RWPE1 (cell line): Measurements from ENCODE around the gene SEMA6A.

Experiments
- CTCF ChIA-PET: fragments of 350-600 bp; sonication (Branson Sonifier 250); formaldehyde crosslinking; extraction: SDS; loops from one replicate; lab custom pipeline; 2021; lab: Yijun Ruan, JAX
- POLR2A ChIA-PET: fragments of 400-600 bp; formaldehyde crosslinking; extraction: SDS; loops from one replicate; lab custom pipeline; 2020; ENCODE audit warnings: antibody characterized with exemption; ENCODE audit not compliant: low non-redundant PET; lab: Yijun Ruan, JAX
- DNase-seq: peaks from one replicate; pipeline ENCODE4 v3.0.0; 2012; ENCODE audit warnings: low spot score
- H3K27ac ChIP-seq: fragments of 450-650 bp; 2 replicates; pipeline ENCODE4 v1.5.1; 2017
- TF ChIP-seq, protein P1 (sequence below): fragments of 450-650 bp; conservative IDR thresholded peaks from 2 replicates; pipeline ENCODE4 v1.5.1; 2017; ENCODE audit warnings: low read depth, mild to moderate bottlenecking

SEMA6A gene

GRCh38 chr5:116517488-116517887 lies 57.1 kb downstream of the SEMA6A start:
- TF ChIP-seq, protein P1, sequence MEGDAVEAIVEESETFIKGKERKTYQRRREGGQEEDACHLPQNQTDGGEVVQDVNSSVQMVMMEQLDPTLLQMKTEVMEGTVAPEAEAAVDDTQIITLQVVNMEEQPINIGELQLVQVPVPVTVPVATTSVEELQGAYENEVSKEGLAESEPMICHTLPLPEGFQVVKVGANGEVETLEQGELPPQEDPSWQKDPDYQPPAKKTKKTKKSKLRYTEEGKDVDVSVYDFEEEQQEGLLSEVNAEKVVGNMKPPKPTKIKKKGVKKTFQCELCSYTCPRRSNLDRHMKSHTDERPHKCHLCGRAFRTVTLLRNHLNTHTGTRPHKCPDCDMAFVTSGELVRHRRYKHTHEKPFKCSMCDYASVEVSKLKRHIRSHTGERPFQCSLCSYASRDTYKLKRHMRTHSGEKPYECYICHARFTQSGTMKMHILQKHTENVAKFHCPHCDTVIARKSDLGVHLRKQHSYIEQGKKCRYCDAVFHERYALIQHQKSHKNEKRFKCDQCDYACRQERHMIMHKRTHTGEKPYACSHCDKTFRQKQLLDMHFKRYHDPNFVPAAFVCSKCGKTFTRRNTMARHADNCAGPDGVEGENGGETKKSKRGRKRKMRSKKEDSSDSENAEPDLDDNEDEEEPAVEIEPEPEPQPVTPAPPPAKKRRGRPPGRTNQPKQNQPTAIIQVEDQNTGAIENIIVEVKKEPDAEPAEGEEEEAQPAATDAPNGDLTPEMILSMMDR = no peak
- no peak overlapping the region for H3K27ac ChIP-seq
- DNase-seq = no peak
- ChIA-PET CTCF (no interaction called here), POLR2A (no interaction called here)

GRCh38 chr5:116516021-116516420 lies 58.6 kb downstream of the SEMA6A start:
- ChIA-PET CTCF (no interaction called here), POLR2A (no interaction called here)
- no peak for DNase-seq
- TF ChIP-seq, protein P1 = no peak
- H3K27ac ChIP-seq = no peak overlapping the region

DNA sequence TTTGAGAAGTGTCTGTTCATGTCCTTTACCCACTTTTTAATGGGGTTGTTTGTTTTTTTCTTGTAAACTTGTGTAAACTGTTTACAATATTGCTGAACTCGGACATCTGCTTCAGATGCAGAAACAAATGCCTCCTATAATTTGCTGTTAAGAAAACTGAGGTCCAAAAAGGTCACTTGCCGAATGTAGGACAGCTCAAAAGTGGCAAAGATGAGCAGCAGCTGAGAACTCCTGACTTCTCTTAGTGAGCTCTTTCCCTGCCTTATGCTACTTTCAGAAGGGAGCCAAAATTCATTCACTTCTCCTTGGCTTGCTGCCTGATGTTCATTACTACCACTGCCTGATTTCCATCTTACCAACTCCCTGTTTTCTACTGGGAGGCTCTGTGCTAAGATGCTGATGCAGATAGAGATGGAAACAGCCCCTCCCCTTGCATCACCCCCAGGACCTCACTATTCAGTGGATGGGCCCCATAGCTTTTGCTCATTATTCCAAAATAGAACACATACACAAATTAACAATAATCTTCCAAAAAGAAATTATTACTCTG lies 60.1 kb downstream of the SEMA6A start:
- TF ChIP-seq, protein P1 = no peak
- no peak overlapping the region for H3K27ac ChIP-seq
- ChIA-PET CTCF (no interaction called here), POLR2A (no interaction called here)
- DNase-seq = no peak

- CTCF ChIA-PET = no interaction called here
These were observed 64.1 kb downstream of the SEMA6A start for GRCh38 chr5:116510517-116510916.

GRCh38 chr5:116509483-116510244 lies 65.0 kb downstream of the SEMA6A start:
- no peak for DNase-seq
- no peak overlapping the region for H3K27ac ChIP-seq
- TF ChIP-seq, protein P1 = no peak
- POLR2A ChIA-PET = no interaction called here
- CTCF ChIA-PET = interaction anchor here (0.8 kb wide), 1 partner anchor 32 kb away, joined by 4 read pairs; no protein-coding TSS in a partner anchor

More at GRCh38 chr5:116510517-116510916, 64.1 kb downstream of the SEMA6A start:
- POLR2A ChIA-PET = no interaction called here
- no peak overlapping the region for H3K27ac ChIP-seq
- DNase-seq = no peak
- TF ChIP-seq, protein P1 = no peak

DNA sequence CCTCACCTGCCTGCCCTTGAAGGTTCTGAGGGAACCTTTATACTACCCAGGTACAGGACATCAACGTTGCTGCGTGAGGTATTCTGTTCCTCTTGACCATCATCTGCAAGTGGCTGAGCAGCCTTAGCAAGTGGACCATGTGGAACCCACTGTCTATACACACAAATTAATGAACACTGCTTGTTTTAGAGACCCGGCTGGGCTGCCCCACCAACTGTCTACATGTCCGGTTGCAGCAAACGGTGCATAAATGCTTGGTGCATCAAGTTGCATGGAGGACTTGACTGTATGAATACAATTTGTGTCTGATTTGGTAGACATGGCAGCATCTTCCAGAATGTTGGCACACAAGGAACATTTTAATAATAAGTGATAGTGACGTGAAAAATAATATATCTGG lies 65.8 kb downstream of the SEMA6A start:
- TF ChIP-seq, protein P1 = no peak
- no peak for DNase-seq
- ChIA-PET POLR2A (no interaction called here), CTCF (interaction anchor here (0.6 to 0.8 kb wide), 2 partner anchors 32 to 372 kb away, joined by 3 to 4 read pairs; no protein-coding TSS in a partner anchor)
- no peak overlapping the region for H3K27ac ChIP-seq
